Uterus (tissue), 2 donors: Measurements from ENCODE around the gene NFIA.

Experiments
- CTCF ChIP-seq, 4 experiments: fragments of 200-600 bp in 2 of 4; fragments of 450-650 bp in 2 of 4; sonication (generic) in 2 of 4; IDR thresholded peaks; one replicate each; pipeline ENCODE4 v1.5.1; 2016 to 2019; ENCODE audit warnings: antibody characterized with exemption in 4 of 4, mild to moderate bottlenecking in 2 of 4, moderate library complexity in 1 of 4
- POLR2A ChIP-seq, 2 donors: fragments of 450-650 bp; IDR thresholded peaks; one replicate each; pipeline ENCODE4 v1.6.1; 2016; ENCODE audit warnings: antibody characterized with exemption in 2 of 2, mild to moderate bottlenecking in 1 of 2, moderate library complexity in 1 of 2

- TF ChIP-seq CTCF (IDR thresholded peaks at IDR 0.05) (no peak), POLR2A (IDR thresholded peaks at IDR 0.05) (no peak)
Measured at GRCh38 chr1:61455400-61455799, 373.0 kb downstream of the NFIA start.
